Left hindlimb (tissue), 1 donor: Measurements from ENCODE around the gene SLC33A1.
"Not testable (repeated sequence)": the region's sequence is repeated elsewhere in the genome, so short reads cannot be mapped to it uniquely, and the experiment has no call there.

Experiments used
- DNase-seq: peaks from one replicate; pipeline ENCODE4 v3.0.0-alpha.2; 2018

Gene SLC33A1

GRCh38 chr3:155861476-155862183 is 7.4 kb upstream of the SLC33A1 start:
- no peak for DNase-seq

- not testable (repeated sequence) for DNase-seq
These were observed 6.2 kb upstream of the SLC33A1 start for GRCh38 chr3:155860424-155860823.

GRCh38 chr3:155859859-155860258 is 5.6 kb upstream of the SLC33A1 start:
- DNase-seq = no peak

- DNase-seq = no peak
These were observed 750 bp downstream of the SLC33A1 start for GRCh38 chr3:155853214-155854140.

GRCh38 chr3:155852341-155852740 is 1.9 kb downstream of the SLC33A1 start:
- DNase-seq = no peak

- not testable (repeated sequence) for DNase-seq
These were observed 4.8 kb downstream of the SLC33A1 start for GRCh38 chr3:155849404-155849803.

- no peak for DNase-seq
These were observed 6.2 kb downstream of the SLC33A1 start for GRCh38 chr3:155847993-155848392.

- DNase-seq = no peak
These were observed 8.1 kb downstream of the SLC33A1 start for GRCh38 chr3:155846119-155846518.

GRCh38 chr3:155843569-155843968 is 10.7 kb downstream of the SLC33A1 start:
- DNase-seq = no peak

- DNase-seq = no peak
These were observed 18.7 kb downstream of the SLC33A1 start for GRCh38 chr3:155835341-155836071.

GRCh38 chr3:155828490-155829098 is 25.6 kb downstream of the SLC33A1 start:
- DNase-seq = not testable (repeated sequence)

GRCh38 chr3:155815030-155815545 is 39.1 kb downstream of the SLC33A1 start:
- no peak for DNase-seq

- DNase-seq = not testable (repeated sequence)
These were observed 41.0 kb downstream of the SLC33A1 start for GRCh38 chr3:155813224-155813623.

- no peak for DNase-seq
These were observed 45.0 kb downstream of the SLC33A1 start for GRCh38 chr3:155809181-155809580.

GRCh38 chr3:155807823-155808222 is 46.4 kb downstream of the SLC33A1 start:
- DNase-seq = no peak

- DNase-seq = peak; percentile 74
These were observed 48.2 kb downstream of the SLC33A1 start, which contains the start of gene C3orf33 for GRCh38 chr3:155805802-155806618. Gene C3orf33 (minus strand): TSS chr3:155806278. CDS start chr3:155806252, 26 bp downstream.

- DNase-seq = no peak
These were observed 48.9 kb downstream of the SLC33A1 start for GRCh38 chr3:155805204-155805801.

- DNase-seq = no peak
These were observed 49.9 kb downstream of the SLC33A1 start for GRCh38 chr3:155804323-155804722.

GRCh38 chr3:155792532-155792931 is 61.7 kb downstream of the SLC33A1 start:
- DNase-seq = no peak

- no peak for DNase-seq
These were observed 63.0 kb downstream of the SLC33A1 start for GRCh38 chr3:155791190-155791589.
